ENCODE data around the gene CRTC1.
"Not testable (repeated sequence)": the region's sequence is repeated elsewhere in the genome, so short reads cannot be mapped to it uniquely, and the experiment has no call there.

The CRTC1 gene

GRCh38 chr19:18789883-18790565 lies 106.5 kb downstream of the CRTC1 start:
- DNase-seq = no peak

- DNase-seq = no peak
These were observed 107.3 kb downstream of the CRTC1 start, which contains the start of gene COMP for GRCh38 chr19:18790566-18791314. Gene COMP (minus strand): TSS chr19:18791305. CDS start chr19:18791269, 36 bp downstream.

- DNase-seq = no peak
These were observed 107.8 kb downstream of the CRTC1 start for GRCh38 chr19:18791315-18791678.

- no peak for DNase-seq
These were observed 109.2 kb downstream of the CRTC1 start for GRCh38 chr19:18792661-18793060.

- no peak for DNase-seq
These were observed 109.9 kb downstream of the CRTC1 start for GRCh38 chr19:18793144-18794028.

- DNase-seq = no peak
These were observed 110.5 kb downstream of the CRTC1 start for GRCh38 chr19:18794029-18794313.

GRCh38 chr19:18794692-18795091 lies 111.2 kb downstream of the CRTC1 start:
- no peak for DNase-seq

GRCh38 chr19:18795540-18795939 lies 112.1 kb downstream of the CRTC1 start:
- no peak for DNase-seq

GRCh38 chr19:18796239-18796638 lies 112.8 kb downstream of the CRTC1 start:
- DNase-seq = no peak

GRCh38 chr19:18798384-18799352 lies 115.2 kb downstream of the CRTC1 start:
- no peak for DNase-seq

- no peak for DNase-seq
These were observed 116.0 kb downstream of the CRTC1 start for GRCh38 chr19:18799389-18799970.

- no peak for DNase-seq
These were observed 116.6 kb downstream of the CRTC1 start for GRCh38 chr19:18800079-18800478.

GRCh38 chr19:18800636-18801035 lies 117.2 kb downstream of the CRTC1 start:
- DNase-seq = no peak

- DNase-seq = no peak
These were observed 118.9 kb downstream of the CRTC1 start for GRCh38 chr19:18802354-18802753.

- DNase-seq = no peak
These were observed 120.2 kb downstream of the CRTC1 start for GRCh38 chr19:18803550-18804138.

- DNase-seq = no peak
These were observed 120.7 kb downstream of the CRTC1 start for GRCh38 chr19:18804139-18804601.

- no peak for DNase-seq
These were observed 121.2 kb downstream of the CRTC1 start for GRCh38 chr19:18804643-18805042.

GRCh38 chr19:18807861-18808331 lies 124.4 kb downstream of the CRTC1 start:
- no peak for DNase-seq

- DNase-seq = peak; percentile 46
These were observed 125.8 kb downstream of the CRTC1 start for GRCh38 chr19:18809149-18809868.

- not testable (repeated sequence) for DNase-seq
These were observed 128.2 kb downstream of the CRTC1 start for GRCh38 chr19:18811638-18812037.

GRCh38 chr19:18814063-18814462 lies 130.6 kb downstream of the CRTC1 start:
- DNase-seq = no peak
